Measurements from ENCODE around the gene CD86.
"Not testable (repeated sequence)": the region's sequence is repeated elsewhere in the genome, so short reads cannot be mapped to it uniquely, and the experiment has no call there.

CD86 gene, protein sequence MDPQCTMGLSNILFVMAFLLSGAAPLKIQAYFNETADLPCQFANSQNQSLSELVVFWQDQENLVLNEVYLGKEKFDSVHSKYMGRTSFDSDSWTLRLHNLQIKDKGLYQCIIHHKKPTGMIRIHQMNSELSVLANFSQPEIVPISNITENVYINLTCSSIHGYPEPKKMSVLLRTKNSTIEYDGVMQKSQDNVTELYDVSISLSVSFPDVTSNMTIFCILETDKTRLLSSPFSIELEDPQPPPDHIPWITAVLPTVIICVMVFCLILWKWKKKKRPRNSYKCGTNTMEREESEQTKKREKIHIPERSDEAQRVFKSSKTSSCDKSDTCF

DNA sequence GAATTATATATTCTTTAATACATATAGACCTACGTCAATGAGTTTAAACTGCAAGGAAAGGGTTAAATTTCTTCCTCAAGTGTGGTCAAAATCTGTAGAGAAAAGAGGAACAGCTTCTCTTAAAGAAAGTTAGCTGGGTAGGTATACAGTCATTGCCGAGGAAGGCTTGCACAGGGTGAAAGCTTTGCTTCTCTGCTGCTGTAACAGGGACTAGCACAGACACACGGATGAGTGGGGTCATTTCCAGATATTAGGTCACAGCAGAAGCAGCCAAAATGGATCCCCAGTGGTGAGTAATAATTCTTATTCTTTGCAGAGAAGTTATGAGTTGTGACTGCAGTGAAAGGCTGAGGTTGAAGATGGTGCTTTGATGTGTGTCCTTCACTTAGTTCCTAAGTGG is at the start of gene CD86:
Gene CD86, plus strand, starts transcription at position 148 of the 400 bp plus-strand sequence. Its CDS starts 128 bp downstream, at position 276.
- no peak for DNase-seq

DNA sequence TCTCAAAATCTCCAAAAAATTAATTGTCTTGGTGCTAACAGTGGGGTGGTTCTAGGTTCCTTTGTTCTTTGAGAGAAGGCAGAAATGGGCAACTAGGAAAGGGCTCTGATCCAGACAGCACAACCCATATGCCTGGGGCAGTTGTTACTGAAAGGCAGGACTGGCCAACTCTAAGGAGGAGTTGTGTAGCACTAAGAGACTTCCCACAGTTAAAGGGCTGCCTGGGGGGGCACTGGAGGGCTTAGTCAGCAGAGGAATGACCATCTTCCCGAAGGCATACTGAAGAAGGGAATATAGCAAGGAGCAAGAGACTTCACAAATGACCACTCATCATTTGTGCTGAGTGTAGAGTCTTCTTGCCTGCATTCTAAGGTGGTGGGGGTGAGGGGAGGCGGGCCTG is 48.9 kb upstream of the CD86 start:
- no peak for DNase-seq

DNA sequence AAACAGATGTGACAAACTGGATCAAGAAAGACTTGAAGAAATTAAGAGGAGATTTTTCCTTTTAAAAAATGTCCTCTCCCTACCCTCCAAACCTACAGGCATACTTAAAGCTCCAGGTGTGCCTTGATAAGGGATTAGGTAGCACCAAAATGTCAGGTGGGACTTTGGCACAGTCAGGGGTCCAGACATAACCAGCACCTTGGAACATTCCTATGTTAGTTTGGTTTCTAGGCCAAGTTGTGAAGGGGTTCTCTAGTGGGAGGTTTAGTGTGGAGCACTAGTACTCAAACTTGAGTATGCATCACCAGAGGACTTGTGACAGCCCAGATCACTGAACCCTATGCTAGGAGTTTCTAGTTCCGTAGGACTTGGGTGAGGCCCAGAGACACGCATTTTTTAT is 47.0 kb upstream of the CD86 start:
- DNase-seq: no peak

DNA sequence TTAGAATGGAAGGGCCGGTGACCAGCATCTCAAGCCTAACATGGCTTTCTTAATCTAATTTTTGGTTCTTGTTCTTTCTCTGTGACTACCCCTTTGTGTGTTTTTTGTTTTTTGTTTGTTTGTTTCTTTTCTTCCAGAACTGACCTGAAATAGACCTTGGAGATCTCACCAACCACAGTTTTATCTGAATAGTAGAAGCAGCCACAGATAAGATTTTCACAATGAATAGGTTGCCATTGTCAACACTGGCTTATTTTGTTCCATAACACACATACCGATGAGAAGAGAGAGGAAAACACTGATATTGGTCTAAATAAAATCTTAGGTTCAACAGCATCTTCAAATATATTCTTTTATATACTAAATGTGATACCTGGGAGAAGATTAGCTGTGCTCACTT is 44.7 kb upstream of the CD86 start:
- DNase-seq: no peak

DNA sequence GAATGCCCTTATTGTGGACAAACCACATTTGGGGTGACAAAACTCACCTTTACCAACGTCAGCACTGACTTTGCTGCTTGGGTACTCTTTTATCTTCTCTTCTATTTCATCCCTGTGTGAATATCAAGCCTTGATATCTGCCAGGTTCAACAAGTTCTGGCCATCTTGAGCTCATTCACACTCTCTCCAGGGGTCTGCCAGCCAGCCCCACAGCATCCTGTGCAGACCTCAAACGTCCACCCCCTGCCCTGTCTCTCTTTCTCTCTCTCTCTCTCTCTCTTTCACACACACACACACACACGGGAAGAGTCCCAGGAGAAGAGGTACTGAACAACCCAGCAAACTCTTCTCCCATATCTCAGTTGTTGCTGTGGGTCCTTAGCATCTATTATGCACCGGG is 43.8 kb upstream of the CD86 start:
- DNase-seq: no peak

DNA sequence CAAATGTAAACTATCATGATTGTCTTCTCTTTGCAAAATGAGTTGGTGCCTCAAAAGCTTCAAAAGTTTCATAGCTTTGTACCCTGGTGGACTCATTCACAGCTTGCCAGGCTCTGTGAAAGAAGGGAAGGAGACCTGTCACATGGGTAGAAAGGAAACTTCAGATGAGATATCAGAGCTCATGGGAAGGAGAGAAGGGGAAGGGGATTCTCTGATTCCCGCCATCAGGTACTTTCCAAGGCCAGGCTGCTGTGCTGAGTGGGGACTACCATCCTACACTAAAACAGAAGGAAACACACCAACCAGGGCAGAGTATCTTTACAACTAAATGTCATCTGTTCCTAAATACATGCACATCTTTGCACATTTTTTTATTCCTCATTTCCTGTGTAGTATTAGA is 42.3 kb upstream of the CD86 start:
- DNase-seq: no peak

DNA sequence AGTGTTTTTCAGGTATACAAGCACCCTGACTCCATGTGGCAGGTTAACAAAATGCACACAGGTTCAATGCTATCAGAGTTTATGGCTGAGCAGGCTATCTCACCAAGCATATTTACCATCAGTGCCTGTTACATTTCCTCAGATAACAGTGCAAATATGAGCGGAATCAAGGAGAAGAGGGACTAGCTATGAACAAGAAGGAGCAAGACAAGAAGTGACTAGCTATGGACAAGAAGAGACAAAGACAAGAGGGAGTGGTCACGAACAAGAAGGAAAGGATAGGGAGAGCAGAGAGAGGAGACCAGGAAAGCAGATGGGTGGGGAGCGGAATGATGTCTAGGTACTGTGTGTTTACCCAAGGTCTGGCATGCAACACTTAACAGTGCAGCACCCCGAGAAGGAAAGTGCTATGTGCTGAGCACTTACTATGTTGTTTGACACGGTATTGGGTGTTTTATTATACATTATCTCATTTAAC is 41.7 kb upstream of the CD86 start:
- no peak for DNase-seq

DNA sequence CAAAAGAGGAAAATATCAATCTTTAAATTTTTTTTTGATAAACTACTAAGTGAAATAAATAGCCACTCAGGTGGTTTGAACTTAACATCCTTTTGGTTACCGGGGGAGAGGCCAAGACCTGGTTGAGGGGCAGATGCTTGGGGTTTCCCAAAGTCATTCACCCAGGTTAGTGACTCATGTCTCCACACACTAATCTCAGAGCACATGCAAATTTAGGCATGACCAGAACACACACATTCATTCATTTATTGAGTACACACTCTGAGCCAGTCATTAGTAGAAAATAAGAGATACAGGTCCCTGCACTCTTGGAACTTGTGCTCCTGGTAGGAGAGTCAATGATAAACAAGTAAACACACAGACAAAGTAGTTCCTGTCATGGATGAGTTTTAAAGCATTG is 40.4 kb upstream of the CD86 start:
- no peak for DNase-seq

DNA sequence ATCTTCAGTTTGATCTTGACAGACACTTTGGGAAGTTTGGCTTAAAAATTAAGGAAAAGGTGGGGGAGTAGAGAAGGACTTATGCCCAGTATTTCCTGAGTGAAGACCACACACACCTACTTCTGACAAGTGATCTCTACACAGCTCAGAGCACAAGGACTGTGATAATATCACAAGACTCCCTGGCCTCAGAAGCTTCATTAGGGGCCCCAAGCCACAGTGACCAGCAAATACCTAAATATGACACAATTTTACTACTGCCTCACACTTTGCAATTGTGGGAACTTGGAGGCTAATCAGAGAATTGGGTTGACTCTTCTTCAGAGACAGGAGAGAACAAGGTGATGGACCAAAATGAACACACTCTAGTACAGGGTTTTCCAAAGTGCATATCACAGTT is 35.7 kb upstream of the CD86 start:
- DNase-seq: no peak

DNA sequence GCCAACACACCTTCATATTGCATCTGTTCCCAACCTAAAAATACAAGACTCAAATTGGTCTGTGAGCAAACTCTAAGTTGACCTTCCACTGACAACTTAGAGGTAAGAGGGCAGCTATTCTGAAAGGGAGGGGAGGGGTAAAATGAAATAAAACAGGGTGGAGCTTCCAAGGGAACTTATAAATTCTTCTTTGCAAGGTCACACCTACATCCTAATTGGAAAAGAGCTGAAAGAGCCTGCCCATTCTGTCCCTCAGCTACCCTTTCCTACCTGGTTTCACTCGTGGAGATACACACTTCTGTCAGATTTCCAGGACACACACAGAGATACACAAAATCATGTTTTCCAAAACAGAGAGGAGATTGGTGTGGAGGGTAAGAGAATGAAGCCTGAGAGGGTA is 34.1 kb upstream of the CD86 start:
- no peak for DNase-seq

DNA sequence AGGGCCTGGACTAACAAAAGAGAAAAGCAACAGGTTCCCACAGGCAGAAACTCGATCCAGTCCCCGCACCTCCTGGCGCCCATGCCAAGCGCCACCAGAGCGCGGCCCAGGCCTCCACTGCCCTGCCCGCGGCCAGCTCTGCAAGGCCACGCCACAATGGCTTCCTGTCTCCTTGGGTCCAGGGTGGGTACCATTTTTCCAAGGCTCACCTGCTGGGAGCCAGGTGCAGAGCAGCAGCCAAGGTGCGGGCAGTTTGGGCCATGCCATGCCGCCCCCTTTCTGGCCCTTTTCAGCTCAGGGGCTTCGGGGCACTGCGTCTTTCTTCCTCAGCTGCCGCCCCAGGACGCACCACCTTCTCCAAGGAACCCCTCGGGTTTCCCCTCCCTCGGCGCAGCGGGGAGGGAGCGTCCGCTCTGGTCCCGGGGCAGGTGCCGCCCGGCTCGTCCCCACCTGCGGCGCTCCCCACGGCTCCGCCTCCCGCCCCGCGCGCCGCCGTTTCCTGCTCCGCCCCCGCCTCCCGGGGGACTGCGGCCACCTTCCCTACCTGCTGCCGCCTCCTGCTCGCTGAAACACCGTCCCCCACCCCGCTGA is 33.3 kb upstream of the CD86 start, which contains the start of gene ILDR1:
Gene ILDR1, minus strand, starts transcription at position 437 of the 591 bp plus-strand sequence. Its CDS starts 170 bp downstream, at position 267.
- DNase-seq: no peak

DNA sequence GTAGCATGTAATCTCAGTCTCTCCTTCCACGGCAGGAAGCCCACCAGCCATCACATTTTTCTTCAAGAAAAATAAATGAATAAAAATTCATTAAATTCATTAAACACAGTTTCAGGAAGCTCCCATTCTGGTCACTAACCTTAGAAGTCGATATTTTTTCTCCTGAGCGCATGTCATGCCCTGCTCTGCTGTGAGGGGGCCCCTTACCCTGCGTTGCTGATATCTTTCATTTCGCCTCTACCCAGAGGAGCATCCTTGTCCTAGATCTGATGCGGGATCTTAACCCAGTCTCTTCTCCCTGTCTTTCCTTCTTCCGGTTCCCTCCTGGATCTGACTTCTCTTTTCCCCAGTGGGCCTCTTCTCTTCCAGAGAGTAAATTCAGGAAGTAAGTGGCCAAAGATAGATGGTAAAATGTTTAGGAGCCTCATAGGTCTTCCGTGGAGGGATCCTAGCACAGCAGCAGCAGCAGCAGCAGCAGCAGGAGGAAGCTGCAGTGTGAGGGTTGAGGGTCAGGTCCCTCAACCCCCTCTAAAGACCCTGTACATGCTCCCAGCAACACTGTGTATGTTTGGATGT is 31.7 kb upstream of the CD86 start:
- no peak for DNase-seq

DNA sequence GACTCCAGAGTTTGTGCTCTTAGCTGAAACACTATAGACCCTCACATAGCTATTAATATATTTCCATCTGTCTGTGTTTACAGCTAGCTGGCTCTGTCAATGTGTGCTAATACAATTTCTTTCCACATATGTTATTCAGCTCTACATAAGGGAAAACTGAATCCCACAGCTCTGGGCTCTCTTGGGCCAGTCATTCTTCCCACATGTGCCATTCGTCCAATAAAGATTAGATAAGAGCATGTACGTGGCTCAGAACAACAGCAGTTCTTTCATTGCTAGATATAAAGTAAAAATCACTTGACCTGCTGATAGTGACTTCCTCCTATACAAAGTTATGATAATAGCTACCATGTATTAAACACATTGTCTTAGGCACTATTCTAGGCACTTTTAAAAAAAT is 30.4 kb upstream of the CD86 start:
- no peak for DNase-seq

DNA sequence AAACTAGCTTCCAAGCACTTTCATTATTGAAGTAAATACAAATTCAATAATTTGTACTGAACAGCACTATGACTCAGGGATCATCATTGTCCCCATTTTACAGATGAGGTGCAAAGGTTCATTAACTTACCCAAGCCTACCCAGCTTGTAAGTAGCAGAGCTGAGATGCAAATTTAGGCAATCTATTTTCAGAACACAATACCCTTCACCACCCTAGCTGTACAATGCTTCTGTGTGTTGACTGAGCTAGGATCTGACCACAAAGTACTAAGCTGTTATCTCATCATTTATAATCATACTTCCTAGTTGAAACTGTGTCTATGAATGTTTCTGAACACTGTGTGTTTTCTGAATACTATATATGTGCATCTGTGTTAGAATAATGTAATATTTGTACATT is 29.9 kb upstream of the CD86 start:
- DNase-seq: no peak

DNA sequence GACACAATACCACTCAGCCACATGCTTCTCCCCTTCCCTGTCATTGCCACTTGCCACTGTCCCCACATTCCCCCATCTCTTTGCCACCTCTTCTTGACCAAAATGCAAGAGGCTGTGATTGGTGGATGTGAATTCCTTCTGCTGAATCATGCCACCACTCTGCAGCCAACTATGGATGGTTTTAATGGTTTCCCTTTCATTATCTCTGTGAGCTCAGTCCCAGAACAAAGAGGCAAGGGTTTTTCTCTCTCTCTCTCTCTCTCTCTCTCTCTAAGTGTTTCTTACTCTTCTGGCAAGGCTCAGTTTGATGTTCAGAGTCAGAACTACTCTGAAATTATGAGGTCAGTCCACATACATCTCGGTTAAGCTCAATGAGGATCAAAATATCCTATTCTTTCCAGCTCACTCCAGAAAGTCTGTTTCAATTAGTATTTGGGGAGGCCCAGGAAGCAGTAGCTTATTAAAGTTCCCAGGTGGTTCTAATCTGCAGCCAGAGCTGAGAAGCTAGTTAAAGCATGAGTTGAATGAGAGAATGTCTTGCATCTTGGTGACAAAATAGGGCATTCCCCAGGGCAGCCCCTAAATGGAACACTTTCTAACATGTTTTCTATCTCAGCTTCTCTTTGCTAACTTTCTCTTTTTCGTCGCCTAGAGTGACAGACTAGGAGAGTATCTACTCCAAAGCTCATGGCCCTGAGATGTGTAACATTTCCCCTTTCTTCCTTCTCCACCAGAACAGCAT is 24.6 kb upstream of the CD86 start:
- DNase-seq: no peak

DNA sequence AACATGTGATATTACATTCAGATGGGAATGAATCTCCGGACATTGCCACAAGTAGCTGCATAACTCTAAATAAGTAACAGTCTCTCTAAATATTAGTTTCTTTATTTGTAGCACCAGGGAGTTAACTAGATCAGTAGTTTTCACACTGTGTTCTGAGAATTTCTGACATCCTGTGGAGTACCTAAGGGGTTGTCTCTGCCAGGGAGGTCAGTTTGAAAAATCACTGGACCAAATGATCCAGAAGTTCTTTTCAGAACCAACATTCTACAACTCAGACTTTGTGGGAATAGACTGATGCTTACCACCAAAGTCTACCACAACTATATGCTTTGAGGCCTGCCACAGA is 24.1 kb upstream of the CD86 start:
- no peak for DNase-seq

DNA sequence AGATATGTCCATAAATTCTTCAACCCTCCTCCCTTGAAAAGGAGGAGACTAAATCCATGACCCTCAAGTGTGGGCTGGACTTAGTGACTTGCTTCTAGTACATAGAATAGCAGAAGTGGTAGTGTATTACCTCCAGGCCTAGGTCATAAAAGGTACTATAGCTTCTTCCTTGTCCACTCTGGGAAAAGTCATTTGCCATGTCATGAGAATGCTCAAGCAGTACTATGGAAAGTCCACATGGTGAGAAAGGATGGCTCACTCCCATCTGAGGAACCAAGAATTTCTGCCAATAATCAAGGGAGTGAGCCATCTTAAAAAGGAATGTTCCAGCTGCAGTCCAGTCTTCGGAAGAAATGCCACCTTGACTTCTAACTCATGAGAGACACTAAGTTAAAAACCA is 22.6 kb upstream of the CD86 start:
- DNase-seq: no peak

DNA sequence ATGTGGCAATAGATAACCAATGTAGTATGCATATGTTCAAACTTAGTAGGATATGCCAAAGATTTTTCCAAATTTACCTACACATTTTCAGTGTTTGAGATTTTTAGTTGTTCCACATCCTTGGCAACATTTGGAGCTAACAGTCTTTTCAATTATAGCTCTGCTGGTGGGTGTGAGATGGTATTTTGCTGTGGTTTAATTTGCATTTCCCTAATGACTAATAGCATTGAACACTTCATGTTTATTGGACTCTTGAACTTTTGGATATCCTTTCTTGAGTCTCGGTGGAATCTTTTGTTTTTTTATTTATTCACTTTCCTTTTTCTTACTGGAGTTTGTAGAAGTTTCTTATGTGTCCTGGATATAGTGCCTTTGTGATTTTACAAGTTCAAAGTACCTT is 22.1 kb upstream of the CD86 start:
- DNase-seq: no peak

DNA sequence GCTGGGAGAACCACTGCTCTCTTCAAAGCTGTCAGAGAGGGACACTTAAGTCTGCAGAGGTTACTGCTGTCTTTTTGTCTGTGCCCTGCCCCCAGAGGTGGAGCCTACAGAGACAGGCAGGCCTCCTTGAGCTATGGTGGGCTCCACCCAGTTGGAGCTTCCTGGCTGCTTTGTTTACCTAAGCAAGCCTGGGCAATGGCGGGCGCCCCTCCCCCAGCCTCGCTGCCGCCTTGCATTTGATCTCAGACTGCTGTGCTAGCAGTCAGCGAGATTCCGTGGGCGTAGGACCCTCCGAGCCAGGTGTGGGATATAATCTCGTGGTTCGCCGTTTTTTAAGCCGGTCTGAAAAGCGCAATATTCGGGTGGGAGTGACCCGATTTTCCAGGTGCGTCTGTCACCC is 7.9 kb upstream of the CD86 start:
- DNase-seq: not testable (repeated sequence)

DNA sequence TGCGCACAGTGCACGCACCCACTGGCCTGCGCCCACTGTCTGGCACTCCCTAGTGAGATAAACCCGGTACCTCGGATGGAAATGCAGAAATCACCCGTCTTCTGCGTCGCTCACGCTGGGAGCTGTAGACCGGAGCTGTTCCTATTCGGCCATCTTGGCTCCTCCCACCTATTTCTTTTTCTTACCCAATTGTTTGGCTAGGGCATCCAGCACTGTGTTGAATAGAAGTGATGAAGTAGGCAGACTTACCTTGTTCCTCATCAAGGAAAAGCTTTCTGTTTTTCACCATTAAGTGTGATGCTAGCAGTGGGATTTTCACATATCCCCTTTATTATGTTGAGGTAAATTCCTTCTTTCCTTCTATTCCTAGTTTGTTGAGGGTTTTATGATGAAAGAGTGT is 7.4 kb upstream of the CD86 start:
- not testable (repeated sequence) for DNase-seq

DNA sequence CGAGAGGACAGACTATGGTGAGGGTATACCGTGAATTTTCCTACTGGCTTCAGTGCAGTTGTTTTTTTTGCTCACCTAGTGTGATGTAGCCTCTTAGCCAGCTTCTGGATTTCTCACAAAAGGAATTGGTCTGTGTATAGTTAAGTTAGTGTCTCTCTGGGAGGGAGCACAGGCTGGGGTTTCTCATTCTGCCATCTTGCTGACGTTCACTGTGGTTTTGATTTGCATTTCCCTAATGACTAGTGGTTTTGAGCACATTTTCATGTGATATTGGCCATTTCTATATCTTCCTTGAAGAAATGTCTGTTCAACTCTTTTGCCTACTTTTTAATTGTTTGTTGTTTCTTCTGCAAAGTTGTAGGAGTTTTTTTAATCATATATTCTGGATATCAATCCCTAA is 2.2 kb upstream of the CD86 start:
- no peak for DNase-seq

DNA sequence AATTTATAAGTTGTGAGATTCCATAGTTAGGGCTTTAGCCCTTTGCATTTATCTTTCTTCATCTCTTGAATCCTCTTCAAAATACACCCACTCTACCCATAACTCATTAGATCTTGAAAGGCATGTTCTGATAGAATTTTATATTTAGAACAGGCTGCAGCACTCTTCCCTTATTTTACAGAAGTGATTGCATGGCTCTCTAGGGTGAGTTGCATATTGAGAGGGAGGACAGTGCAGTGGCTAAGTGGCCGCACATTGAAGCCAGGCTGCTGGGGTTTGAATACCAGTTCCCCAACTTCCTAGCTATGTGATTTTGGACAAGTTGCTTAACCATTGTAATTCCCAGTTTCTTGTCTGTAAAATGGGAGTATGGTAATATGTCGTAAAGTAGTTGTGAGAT is 2.5 kb downstream of the CD86 start:
- no peak for DNase-seq

DNA sequence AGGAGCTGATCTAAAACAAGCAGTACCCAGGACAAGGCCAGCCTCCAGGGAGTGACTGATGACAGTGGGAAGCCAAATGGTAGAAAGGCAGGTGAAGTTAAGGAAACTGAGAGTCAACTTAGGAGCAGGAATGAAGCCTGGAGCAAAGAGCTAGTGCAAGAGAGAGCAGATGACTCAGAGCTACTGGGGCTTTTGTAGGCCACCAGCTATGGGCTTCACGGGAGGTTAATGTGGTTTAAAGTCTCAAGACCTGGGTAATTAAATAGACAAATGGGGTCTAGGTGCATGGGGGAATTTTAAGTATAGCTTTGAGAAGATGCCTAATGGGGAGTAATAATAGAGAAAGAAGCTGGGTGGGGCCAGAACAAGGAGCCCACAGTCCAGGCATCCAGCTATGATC is 3.1 kb downstream of the CD86 start:
- DNase-seq: no peak
